Stimulated activated CD4-positive, alpha-beta T cell treated with anti-CD3 and anti-CD28 coated beads, Interleukin-4, amount 100 ng/mL, for 1 hour (primary cell): ENCODE data around the gene ARMS2.

Experiments
- DNase-seq: peaks from one replicate; pipeline ENCODE4 v3.0.0-alpha.2; 2020

The ARMS2 gene

GRCh38 chr10:122454603-122455080 is at the start of gene ARMS2:
Gene ARMS2, plus strand, starts transcription at chr10:122454653. Its CDS starts 75 bp downstream, at chr10:122454728.
- DNase-seq = no peak

GRCh38 chr10:122407375-122408125 is 46.9 kb upstream of the ARMS2 start:
- peak; percentile 46 for DNase-seq

- DNase-seq = no peak
Observed at GRCh38 chr10:122413327-122413726, 41.1 kb upstream of the ARMS2 start.

GRCh38 chr10:122417667-122418066 is 36.8 kb upstream of the ARMS2 start:
- no peak for DNase-seq

- no peak for DNase-seq
Observed at GRCh38 chr10:122419016-122419415, 35.4 kb upstream of the ARMS2 start.

- DNase-seq = no peak
Observed at GRCh38 chr10:122419876-122420623, 34.4 kb upstream of the ARMS2 start.

GRCh38 chr10:122420624-122421007 is 33.8 kb upstream of the ARMS2 start:
- DNase-seq = no peak

- no peak for DNase-seq
Observed at GRCh38 chr10:122421054-122421625, 33.3 kb upstream of the ARMS2 start.

GRCh38 chr10:122421742-122422141 is 32.7 kb upstream of the ARMS2 start:
- no peak for DNase-seq

- no peak for DNase-seq
Observed at GRCh38 chr10:122422266-122422989, 32.0 kb upstream of the ARMS2 start.

- DNase-seq = no peak
Observed at GRCh38 chr10:122424059-122424458, 30.4 kb upstream of the ARMS2 start.

GRCh38 chr10:122426829-122427228 is 27.6 kb upstream of the ARMS2 start:
- DNase-seq = no peak

- DNase-seq = no peak
Observed at GRCh38 chr10:122427280-122427679, 27.2 kb upstream of the ARMS2 start.

- no peak for DNase-seq
Observed at GRCh38 chr10:122435212-122435827, 19.1 kb upstream of the ARMS2 start.

- no peak for DNase-seq
Observed at GRCh38 chr10:122441961-122442360, 12.5 kb upstream of the ARMS2 start.

GRCh38 chr10:122445469-122445868 is 9.0 kb upstream of the ARMS2 start:
- DNase-seq = no peak

- DNase-seq = no peak
Observed at GRCh38 chr10:122445904-122446303, 8.5 kb upstream of the ARMS2 start.

- no peak for DNase-seq
Observed at GRCh38 chr10:122446668-122447423, 7.6 kb upstream of the ARMS2 start.

GRCh38 chr10:122448600-122448999 is 5.9 kb upstream of the ARMS2 start:
- DNase-seq = no peak

- DNase-seq = no peak
Observed at GRCh38 chr10:122449153-122449552, 5.3 kb upstream of the ARMS2 start.

- no peak for DNase-seq
Observed at GRCh38 chr10:122450353-122450990, 4.0 kb upstream of the ARMS2 start.
